Keratinocyte (primary cell): ENCODE data around the gene CDC34.

ENCODE experiments used
- CTCF ChIP-seq, 3 experiments: IDR thresholded peaks in 1 of 3; conservative IDR thresholded peaks in 1 of 3; optimal IDR thresholded peaks in 1 of 3; 2 replicates in 2 of 3; 3 replicates in 1 of 3; pipeline versions ENCODE3 to v1.5.1; 2011; ENCODE audit warnings: low read length in 3 of 3, mild to moderate bottlenecking in 3 of 3, moderate library complexity in 2 of 3, control low read depth in 1 of 3, inconsistent platforms in 1 of 3; ENCODE audit not compliant: insufficient read depth in 2 of 3; ENCODE audit errors: extremely low read depth in 1 of 3
- EZH2 ChIP-seq: IDR thresholded peaks from one replicate; pipeline ENCODE4 v1.6.1; 2012; ENCODE audit warnings: inconsistent platforms, mild to moderate bottlenecking, low read length, moderate library complexity

GRCh38 chr19:497491-497868, 34.1 kb upstream of the CDC34 start:
- TF ChIP-seq CTCF (optimal IDR thresholded peaks at IDR 0.05 in 1 of 3, IDR thresholded peaks at IDR 0.05 in 1 of 3, conservative IDR thresholded peaks at IDR 0.05 in 1 of 3; ENCODE audit: extremely low read depth in 1 of 3, insufficient read depth in 2 of 3, low read length in 3 of 3), result no peak
- no peak for TF ChIP-seq EZH2
